Measurements from ENCODE around the gene GXYLT1.
"Not testable (repeated sequence)": the region's sequence is repeated elsewhere in the genome, so short reads cannot be mapped to it uniquely, and the experiment has no call there.

GXYLT1 gene

DNA sequence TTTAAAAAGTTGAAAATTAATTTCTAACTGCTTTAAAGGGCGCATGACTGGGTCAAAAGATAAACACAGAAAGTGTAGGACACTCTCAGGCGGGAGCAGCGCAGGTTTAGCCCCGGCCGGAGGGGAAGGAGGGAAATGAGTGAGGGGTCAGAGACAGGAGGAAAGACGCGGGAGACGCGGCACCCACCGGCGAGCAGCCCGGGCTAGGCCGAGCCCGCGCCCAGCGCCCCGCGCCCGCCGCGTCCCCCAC, 591 bp downstream of the GXYLT1 start:
- no peak for DNase-seq (ENCODE audit: low read depth in 2 of 2)

DNA sequence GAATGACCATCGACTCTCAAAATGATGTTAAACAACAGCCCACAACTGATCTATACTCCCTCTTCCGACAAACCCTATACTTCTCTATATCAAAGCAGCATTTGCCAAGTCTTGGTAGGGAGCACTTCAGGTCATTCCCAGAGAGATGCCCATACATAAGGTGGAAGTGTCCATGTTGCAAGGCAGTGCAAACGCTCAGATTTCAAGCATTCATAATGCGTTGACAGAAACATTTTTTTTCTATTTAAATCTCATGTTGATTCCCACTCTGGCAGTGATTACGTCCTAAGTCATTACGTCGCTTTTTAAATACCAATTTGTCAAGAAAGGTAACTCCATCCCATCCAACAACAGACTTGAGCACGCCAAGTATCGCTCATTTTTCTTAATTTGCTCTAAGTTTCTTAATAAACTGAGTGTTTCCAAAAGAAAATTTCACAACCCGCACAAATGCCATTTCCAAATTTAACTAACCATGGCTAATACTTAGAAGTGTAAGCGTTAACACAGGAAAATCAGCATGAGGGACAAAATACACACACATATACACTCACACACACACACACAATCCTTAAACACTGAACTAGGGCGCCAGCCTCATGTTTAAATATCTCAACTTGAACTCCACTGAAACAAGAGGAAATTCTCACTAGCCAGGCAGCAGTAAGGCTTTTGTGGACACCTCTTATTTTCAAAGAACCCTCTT, 1.1 kb downstream of the GXYLT1 start:
- DNase-seq (ENCODE audit: low read depth in 2 of 2): no peak

DNA sequence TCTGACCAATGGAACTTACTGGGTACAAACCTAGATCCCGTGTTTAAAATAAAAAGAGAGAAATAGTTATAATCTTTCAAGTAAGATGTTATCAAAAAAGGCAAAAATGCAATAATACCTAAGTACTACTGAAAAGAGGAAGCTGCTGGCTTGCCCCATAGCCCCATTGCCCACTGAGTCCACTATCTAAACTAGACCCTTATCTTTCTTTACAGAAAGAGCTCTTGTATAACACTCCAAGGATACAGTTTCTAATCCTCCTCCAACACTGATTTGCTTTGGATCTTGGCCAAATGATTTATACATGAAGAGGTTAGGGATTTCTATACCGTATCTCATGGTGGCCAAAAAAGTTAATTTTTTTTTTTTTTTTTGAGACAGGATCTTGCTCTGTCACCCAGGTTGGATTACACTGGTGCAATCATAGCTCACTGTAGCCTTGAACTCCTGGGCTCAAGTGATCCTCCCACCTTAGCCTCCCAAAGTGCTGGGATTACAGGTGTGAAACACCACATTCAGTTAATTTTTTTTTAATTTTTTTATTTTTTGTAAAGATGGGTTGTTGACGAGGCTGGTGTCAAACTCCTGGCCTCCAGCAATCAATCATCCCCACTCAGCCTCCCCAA, 2.6 kb downstream of the GXYLT1 start:
- no peak for DNase-seq (ENCODE audit: low read depth in 2 of 2)

DNA sequence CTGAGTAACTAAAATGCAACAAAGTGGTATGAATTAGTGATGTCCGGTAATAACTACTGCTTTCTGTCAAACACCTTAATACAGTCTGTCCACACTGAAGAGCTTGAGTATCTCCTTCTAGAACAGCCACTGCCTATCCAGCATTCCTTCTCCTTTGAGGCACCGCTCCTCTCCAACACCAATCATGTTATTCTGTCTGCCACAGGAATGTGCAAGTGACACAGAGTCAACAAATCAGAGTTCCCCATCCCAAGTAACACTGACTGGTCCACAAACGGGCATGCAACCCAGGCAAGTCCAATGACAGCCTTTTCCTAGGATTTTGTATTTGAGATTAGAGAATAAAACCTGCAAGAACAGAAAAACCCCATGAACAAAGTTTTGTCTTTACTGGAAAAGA, 3.8 kb downstream of the GXYLT1 start:
- DNase-seq (ENCODE audit: low read depth in 2 of 2): no peak

DNA sequence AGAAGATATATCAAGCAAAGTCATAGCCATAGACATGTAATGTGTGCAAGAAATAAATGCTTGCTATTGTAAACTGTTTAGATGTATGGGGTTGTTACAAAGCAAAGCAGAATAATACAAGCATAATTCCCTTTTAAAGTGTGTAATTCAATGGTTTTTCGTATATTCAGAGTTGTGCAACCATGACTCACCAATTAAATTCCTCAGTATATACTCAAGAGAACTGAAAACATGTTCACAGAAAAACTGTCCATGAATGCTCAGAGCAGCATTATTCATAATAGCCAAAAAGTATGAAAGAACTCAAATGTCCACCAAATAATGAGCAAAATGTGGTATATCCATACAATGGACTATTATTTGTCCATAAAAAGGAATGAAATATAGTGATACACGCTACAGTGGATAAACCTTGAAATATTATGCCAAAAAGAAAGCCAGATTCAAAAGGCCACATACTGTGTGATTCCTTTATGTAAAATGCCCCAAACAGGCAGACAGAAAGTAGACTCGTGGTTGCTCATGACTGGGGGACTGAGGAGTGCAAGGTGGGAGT, 9.3 kb downstream of the GXYLT1 start:
- DNase-seq (ENCODE audit: low read depth in 2 of 2): no peak

DNA sequence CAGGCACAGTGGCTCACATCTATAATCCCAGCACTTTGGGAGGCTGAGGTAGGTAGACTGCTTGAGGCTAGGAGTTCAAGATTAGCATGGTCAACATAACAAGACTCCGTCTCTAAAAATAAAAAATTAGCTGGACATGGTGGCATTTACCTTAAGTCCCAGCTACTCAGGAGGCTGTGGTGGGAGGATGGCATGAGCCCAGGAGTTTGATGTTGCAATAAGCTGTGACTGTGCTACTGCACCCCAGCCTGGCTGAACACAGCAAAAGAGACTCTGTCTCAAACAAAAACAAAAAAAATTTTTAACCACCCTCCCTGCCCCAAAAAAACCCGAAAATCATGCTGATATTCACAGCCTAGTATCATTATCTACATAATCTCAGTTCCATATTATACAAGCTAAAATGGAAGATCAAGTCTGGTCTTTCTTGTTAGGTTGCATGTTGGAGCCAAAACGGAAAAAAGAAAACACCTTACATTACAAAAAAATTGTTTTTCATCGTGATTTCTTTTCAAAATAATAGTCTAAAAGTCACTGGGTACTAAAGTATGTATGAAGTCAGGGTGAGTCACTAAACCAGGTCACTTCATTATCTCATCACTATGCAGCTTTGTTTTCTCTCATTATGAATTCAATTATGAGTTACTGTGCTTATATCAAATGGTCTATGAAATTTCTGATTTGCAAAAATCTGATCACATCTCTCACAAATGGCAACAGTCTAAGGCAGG, 13.8 kb downstream of the GXYLT1 start:
- no peak for DNase-seq (ENCODE audit: low read depth in 2 of 2)

DNA sequence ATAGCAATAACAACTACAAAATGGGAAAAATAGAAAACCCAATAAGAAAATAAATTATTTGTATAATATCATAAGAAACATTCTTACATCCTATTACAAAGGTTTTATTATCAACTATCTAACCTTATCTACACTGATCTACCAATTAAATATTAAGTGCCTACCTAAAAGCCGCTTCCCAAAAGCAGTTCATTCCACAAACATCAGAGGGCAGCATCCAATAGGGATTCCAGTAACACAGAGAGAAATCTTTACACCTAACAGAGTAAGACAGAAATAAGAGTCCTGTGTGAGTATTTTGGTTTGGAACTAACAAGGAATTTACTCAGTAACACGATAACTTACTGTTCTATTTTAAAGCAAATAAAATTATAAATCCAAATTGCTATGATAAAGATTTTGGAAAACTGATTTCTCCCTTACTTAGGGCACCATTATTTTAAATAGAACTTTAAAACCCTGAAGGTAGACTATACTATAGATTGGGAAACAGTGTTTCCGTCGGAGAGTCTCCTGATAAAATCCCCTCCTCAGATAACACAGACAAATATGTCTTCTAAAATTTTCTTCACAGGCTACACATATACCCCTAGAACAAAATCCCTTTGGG, 15.0 kb downstream of the GXYLT1 start:
- no peak for DNase-seq (ENCODE audit: low read depth in 2 of 2)

DNA sequence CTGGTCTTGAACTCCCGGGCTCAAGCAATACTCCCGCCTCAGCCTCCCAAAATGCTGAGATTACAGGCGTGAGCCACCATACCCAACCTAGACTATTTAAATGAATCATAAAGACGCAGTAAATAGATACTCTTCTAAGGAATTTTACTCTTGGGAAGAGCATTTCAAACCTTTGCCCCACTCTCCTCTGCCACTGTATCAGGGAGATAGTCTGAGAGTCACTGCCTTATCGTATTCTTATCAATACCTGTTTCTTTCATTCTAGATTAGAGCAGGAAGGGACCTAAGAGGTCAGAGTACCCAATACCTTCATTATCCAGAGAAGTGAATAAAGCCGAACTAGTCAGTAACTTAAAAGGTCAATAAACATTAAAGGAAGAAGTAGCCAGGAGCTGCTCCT, 15.8 kb downstream of the GXYLT1 start:
- no peak for DNase-seq (ENCODE audit: low read depth in 2 of 2)

DNA sequence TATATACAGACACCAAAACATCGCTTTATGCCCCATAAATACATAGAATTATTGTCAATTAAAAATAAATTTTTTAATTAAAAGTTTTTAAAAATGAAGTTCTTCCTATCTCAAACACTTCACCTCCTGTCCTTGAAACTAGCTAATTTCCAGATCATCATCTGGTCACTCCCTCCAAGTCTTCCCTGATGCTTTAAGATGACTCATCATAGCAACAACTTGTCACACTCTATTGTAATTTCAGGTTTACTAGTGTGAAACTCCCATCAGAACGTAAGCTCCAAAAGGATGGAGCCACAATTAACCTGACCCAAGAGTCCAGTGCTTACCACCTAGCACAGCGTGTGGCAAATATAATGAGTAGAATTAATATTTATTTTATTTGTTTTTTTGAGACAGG, 16.3 kb downstream of the GXYLT1 start:
- DNase-seq (ENCODE audit: low read depth in 2 of 2): no peak

DNA sequence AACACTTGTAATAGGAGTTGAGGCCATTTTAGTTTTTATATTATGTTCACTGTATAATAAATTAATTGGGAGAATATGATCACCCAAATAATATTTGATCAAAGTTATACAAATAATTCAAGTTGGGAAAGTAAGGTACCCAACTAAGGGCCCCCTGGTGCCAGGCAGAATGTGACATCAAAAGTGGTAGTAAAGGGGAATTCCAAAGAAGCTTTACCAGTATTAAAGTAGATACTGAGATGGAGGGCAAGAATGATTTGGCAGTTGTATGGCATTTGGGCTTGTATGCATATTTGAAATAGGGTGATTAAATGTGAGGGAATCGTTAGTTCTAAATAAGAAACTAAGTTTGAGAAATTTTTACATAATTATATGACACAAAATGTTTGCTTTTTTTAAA, 17.7 kb downstream of the GXYLT1 start:
- no peak for DNase-seq (ENCODE audit: low read depth in 2 of 2)

DNA sequence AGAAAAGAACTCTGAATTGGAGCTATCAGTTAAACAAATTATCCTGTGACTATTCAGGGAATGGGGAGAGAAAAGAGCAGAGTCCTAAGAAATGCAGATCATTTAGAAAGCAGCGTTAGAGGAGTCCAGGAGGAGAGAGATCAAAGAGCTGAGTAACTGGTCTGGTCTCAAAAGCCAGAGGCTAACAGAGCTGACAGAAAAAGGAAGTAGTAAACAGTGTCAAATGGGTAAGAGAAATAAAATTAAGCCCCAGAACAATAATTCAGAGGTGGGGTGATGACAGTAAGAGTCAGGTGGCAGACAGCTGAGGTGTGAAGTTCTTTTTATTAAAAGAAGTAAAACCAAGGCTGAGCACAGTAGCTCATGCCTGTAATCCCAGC, 19.3 kb downstream of the GXYLT1 start:
- no peak for DNase-seq (ENCODE audit: low read depth in 2 of 2)

DNA sequence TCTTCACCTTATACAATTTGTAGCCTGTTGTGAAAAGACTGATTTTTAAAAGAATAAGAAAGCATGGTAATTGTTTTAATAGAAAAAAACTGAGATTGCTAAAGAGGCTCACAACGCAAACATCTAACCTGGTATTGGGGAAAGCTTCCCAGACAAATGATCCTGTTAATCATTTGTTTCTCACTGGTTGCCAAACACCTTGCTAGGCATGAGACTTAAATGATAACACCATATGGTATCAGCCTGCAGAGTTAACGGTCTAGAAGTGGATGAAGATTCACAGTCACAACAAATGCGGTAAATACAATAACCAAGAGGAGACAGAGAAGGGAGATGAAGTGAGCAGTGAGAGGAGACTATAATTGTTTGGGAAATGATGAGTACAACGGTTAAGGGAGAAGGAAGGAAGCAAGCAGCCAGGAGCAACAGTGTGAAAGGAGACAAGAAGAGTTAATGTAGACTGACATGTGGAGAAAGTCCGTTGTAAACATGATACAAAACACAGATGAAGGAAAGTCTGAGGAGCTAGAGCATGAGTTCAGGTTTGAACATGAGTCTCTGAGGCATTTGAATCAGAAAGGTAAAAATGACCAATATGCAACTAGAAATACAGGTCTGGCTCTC, 19.8 kb downstream of the GXYLT1 start:
- DNase-seq (ENCODE audit: low read depth in 2 of 2): no peak

DNA sequence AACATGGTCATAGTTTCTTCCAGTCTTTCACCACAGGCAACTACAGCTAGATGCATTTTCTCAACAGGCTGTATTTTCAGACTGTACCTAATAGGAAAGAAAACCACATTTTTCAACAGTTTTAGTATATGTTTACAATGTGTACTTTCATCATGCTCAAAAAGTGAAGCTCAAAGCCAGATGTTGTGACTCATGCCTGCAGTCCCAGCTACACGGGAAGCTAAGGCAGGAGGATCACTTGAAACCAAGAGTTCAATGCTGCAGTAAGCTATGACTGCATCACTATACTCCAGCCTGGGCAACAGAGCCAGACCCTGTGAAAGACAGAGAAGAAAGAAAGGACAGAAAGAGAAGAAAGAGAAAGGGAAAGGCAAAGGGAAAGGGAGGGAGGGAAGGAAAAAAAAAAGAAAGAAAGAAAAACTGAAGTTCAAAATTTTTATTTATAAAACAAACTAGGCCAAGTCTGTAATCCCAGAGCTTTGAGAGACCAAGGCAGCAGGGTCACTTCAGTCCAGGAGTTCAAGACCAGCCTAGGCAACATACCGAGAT, 25.5 kb downstream of the GXYLT1 start:
- no peak for DNase-seq (ENCODE audit: low read depth in 2 of 2)

DNA sequence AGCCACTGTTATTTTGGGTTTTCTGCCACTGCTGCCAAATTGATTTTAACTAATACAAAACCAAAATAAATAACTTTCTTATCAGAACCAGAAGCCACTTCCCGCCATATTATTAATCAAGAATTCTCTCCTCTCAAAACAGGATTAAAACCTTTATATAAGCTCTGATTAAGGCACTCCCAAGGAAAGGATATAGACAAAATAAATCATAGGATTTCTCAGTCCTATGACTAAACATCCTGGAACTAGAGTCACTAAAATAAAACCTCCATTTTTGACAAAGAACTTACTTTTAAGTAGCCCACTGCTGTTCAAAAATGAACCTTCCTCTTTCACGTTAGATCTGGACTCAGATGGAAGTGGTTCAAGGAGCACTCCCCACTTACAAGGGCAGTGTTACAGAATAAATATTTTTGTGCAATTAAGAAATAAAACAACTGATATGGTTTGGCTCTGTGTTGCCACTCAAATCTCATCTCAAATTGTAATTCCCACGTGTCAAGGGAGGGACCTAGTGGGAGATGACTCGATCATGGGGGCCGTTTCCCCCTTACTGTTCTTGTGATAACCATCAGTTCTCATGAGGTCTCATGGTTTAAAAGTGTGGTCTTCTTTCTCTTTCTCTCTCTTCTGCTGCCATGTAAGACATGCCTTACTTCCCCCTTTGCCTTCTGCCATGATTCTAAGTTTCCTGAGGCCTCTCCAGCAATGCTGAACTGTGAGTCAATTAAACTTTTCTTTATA, 26.4 kb downstream of the GXYLT1 start:
- no peak for DNase-seq (ENCODE audit: low read depth in 2 of 2)

DNA sequence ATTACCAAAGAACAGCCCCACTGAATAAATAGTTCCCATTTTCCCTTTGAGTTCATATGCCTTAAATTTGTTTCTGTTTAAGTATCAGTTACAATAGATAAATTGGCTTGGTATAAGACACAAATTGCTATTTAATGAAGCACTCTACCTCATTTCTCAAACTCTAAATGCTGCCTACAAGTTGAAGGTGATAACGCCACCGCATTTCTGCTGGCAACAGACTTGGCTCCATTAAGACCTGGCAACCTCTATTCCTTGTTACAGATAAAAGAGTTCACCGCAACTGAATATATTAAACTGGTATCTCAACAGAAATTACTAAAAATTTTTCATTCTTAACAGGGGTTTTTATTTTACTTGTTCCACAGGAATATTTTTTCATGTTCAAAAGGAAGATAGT, 35.6 kb downstream of the GXYLT1 start:
- no peak for DNase-seq (ENCODE audit: low read depth in 2 of 2)

DNA sequence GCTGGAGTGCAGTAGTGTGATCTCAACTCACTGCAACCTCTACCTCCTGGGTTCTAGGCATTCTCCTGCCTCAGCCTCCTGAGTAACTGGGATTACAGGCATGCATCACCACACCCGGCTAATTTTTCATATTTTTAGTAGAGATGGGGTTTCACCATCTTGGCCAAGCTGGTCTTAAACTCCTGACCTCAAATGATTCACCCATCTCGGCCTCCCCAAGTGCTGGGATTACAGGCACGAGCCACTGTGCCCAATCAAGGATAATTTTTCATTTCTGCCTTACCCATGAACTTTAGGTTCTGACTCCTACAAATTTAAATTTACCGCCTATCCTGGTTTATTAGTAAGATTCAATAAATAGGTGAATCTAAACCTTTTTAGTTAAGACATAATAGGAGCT, 37.9 kb downstream of the GXYLT1 start:
- not testable (repeated sequence) for DNase-seq (ENCODE audit: low read depth in 2 of 2)

DNA sequence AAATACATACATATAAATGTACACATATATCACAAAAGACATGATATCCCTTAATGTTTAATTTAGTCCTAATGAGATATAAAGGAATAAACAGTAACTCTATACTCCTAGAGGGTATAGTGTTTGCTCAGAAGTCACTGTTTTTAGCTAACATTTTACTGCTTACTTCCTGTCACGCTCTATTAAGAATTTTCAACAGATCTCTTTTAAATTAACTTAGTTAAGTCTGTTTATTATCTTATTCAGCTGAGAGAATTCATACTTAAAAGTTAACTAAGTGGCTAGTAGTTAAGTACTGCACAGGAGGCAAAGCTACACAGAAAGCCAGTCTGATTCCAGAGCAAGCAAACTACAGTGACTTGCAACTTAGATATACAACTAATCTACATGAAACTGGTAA, 39.9 kb downstream of the GXYLT1 start:
- no peak for DNase-seq (ENCODE audit: low read depth in 2 of 2)

DNA sequence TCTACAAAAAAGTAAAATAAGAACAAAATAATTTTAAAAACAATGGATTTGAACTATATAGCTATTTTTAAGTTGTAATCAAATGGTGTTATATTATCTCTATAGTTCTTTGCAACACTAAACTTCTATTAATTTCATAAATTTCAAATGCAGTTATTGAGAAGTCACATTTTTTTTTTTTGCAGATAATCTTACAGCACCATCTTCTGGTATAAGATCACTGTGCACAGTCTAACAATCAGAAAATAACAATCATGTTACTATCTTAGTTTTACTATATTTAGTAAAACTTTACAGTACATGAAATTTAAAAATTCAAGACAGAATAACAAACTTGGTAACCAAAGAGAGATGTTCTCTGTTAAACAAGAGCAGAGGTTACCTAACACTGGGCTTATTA, 40.6 kb downstream of the GXYLT1 start:
- no peak for DNase-seq (ENCODE audit: low read depth in 2 of 2)

DNA sequence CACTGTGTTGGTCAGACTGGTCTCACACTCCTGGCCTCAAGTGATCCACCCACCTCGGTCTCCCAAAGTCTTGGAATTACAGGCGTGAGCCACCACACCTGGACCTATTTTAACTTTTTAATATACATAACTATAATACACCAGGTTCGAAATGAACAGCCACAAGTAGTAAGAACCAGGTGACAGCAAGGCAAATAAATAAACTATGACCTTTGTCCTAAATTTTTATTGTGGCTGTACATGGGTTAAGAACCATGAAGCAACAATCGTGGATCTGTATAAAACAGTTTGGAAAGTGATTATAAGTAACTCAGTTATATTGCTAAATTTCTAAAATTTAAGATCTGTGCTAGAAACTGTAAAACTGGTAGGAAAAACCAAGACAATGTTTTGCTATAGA, 41.5 kb downstream of the GXYLT1 start:
- DNase-seq (ENCODE audit: low read depth in 2 of 2): no peak

DNA sequence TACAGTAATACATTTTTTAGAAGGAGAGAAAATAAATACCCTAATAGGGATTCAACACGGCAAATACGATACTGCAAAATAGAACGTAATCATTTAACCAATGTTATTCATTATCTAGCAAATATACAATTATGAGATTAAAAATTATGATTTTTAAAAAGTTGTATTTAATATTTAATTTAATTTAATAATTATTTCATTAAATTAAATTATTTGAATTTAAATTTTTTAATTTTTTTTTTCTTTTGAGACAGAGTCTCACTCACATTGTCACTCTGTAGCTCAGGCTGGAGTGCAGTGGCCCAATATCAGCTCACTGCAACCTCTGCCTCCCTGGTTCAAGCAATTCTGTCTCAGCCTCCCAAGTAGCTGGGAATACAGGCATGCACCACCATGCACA, 42.0 kb downstream of the GXYLT1 start:
- no peak for DNase-seq (ENCODE audit: low read depth in 2 of 2)

DNA sequence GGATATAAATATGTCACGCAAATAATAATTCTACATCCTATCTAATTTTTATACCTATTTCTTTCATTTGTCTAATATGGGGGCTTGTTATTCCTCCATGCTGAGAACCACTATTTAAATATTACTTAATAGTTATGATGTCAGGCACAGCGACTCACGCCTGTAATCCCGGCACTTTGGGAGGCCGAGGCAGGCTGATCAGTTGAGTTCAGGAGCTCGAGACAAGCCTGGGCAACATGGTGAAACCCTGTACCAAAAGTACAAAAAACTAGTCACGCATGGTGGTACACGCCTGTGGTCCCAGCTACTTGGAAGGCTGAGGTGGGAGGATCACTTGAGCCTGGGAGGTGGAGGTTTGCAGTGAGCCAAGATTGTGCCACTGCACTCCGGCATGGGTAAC, 45.2 kb downstream of the GXYLT1 start:
- no peak for DNase-seq (ENCODE audit: low read depth in 2 of 2)

Data from activated CD4-positive, alpha-beta T cell treated with anti-CD3 and anti-CD28 coated beads for 24 hours (primary cell).